AG09309 (cell line): Measurements from ENCODE around the gene ADNP.

Experiments used
- DNase-seq: peaks from one replicate; pipeline ENCODE4 v3.0.0-alpha.2; 2010; ENCODE audit warnings: low read depth
- H3K4me3 ChIP-seq: 2 replicates; pipeline ENCODE4 v1.5.1; 2011; ENCODE audit warnings: mild to moderate bottlenecking, low read depth, low read length, moderate library complexity; ENCODE audit not compliant: control insufficient read depth
- CTCF ChIP-seq: IDR thresholded peaks from 2 replicates; pipeline ENCODE4 v1.5.1; 2011; ENCODE audit warnings: mild to moderate bottlenecking, low read depth, low read length, inconsistent platforms; ENCODE audit not compliant: insufficient read depth, control insufficient read depth; ENCODE audit errors: missing control alignments

The ADNP gene

GRCh38 chr20:50893620-50894019, 37.6 kb downstream of the ADNP start:
- no peak for TF ChIP-seq CTCF
- DNase-seq: no peak
- no peak overlapping the region for H3K4me3 ChIP-seq

- DNase-seq: no peak
- H3K4me3 ChIP-seq: no peak overlapping the region
- no peak for TF ChIP-seq CTCF
Observed at GRCh38 chr20:50892394-50892793, 38.8 kb downstream of the ADNP start.

DNA sequence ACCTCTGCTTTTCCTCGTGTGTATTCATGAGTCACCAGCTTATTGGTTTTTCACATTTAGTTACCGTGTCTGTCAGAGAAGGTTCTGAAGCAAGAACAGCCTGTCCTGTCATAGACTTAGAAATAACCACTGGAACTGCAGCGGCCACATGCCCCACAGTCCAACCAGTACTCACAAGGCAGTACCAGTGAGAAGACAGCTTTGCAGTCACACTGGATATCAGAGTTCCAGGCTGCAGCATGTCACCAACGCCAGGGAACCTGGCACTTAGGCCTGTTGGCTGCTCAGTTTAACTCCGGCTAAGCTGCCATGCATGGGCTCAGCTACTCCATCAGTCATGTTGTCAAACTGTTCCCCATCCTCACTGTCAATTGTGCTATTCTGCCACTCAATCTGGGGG, 40.1 kb downstream of the ADNP start:
- TF ChIP-seq CTCF: no peak
- H3K4me3 ChIP-seq: no peak overlapping the region
- no peak for DNase-seq

DNA sequence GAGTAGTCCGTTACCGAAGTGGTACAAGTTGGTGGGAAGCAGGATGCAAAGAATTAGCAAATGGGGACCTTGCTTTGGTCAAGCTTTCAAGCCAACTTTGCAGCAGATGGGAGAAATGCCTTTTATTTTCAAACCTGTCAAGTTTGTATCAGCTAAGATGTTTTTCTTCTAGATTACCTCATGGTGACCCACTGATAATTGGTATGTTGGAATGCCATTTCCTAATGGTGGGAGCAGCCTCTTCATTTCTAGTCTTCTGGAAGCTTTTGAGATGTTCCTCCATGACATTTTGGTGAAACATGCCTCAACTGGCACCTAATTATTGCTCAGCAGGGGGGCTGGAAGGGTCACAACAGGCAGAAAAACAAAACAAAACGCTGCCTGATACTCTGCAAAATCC, 43.7 kb downstream of the ADNP start:
- no peak for TF ChIP-seq CTCF

GRCh38 chr20:50886184-50886790, 45.0 kb downstream of the ADNP start:
- no peak for DNase-seq
- H3K4me3 ChIP-seq: no peak overlapping the region
- TF ChIP-seq CTCF: no peak

More for the DNA sequence above, 43.7 kb downstream of the ADNP start:
- no peak overlapping the region for H3K4me3 ChIP-seq
- no peak for DNase-seq

DNA sequence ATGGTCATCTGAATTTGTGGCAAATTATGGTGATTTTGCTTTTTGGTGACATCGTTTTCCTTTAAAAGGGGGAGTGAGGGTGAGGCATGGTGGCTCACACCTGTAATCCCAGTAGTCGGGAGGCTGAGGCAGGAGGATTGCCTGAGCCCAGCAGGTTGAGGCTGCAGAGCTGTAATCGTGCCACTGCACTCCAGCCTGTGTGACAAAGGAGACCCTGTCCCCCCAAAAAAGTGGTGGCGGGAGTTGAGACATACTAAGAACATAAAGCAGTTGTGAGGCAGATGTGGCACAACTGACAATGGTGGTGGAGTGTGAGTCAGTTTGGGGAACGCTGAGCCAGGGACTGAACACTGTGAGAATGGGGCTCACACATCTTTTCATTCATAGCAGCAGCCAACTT, 45.5 kb downstream of the ADNP start:
- H3K4me3 ChIP-seq: no peak overlapping the region
- DNase-seq: no peak
- TF ChIP-seq CTCF: no peak

DNA sequence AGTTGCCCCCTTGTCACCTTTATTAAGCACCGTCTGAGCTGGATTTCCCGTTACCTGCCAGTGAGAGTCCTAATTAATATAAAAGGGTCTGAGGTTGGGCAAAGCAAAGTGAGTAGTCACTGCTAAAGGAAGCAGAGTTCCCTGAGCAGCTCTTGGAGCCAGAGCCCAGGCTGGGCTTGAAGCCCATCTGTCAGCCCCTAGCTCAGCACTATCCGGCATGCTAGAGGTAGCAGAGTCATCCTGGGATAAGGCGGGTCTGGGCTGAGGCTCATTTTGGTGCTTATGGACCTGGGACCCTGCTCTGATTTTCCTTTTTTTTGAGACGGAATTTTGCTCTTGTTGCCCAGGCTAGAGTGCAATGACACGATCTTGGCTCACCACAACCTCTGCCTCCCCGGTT, 46.2 kb downstream of the ADNP start:
- no peak for DNase-seq
- TF ChIP-seq CTCF: no peak

More for the DNA sequence above, 46.2 kb downstream of the ADNP start:
- H3K4me3 ChIP-seq: no peak overlapping the region
